Calu3 (cell line): ENCODE measurements around the gene KCTD1. TPM values are rescaled to one million over a fixed set of nuclear protein-coding genes. Genes with fewer than 3 reads are reported as not detected.

ENCODE experiments used
- BruUV-seq: library from RNA; stranded (reverse); fragments of 400-500 nt; replicated peaks from 2 replicates; lab custom pipeline; 2021; lab: Mats Ljungman, UMichigan
- CTCF ChIA-PET: fragments of 300-600 bp; sonication (Branson Sonifier 250); formaldehyde crosslinking; loops from one replicate; lab custom pipeline; 2022; ENCODE audit warnings: antibody characterized with exemption; lab: Charles Lee
- DNase-seq: peaks from one replicate; pipeline ENCODE4 v3.0.0; 2022
- H3K27ac Mint-ChIP-seq: one replicate; pipeline ENCODE4 v1.8.0; 2022; ENCODE audit warnings: mixed read lengths; ENCODE audit not compliant: unreplicated experiment
- H3K27me3 Mint-ChIP-seq: one replicate; pipeline ENCODE4 v1.8.0; 2022; ENCODE audit warnings: mixed read lengths; ENCODE audit not compliant: unreplicated experiment
- H3K36me3 Mint-ChIP-seq: one replicate; pipeline ENCODE4 v1.8.0; 2022; ENCODE audit warnings: mild to moderate bottlenecking, moderate library complexity, mixed read lengths; ENCODE audit not compliant: insufficient read depth, unreplicated experiment
- H3K4me1 Mint-ChIP-seq: one replicate; pipeline ENCODE4 v1.8.0; 2022; ENCODE audit warnings: mild to moderate bottlenecking, low read depth, mixed read lengths; ENCODE audit not compliant: unreplicated experiment
- H3K4me3 Mint-ChIP-seq: one replicate; pipeline ENCODE4 v1.8.0; 2022; ENCODE audit warnings: mild to moderate bottlenecking, low read depth, moderate library complexity, mixed read lengths; ENCODE audit not compliant: unreplicated experiment
- H3K9me3 Mint-ChIP-seq: one replicate; pipeline ENCODE4 v1.8.0; 2022; ENCODE audit warnings: low read depth, mixed read lengths; ENCODE audit not compliant: unreplicated experiment
- intact Hi-C: fragments of 100-400 bp; cut with micrococcal nuclease; formaldehyde crosslinking; loops from one replicate; pipeline ENCODE4 v1.10.0; 2022; ENCODE audit not compliant: unreplicated experiment
- total RNA-seq: library from RNA; stranded (reverse); gene quantifications from 2 replicates; pipeline ENCODE4 v1.2.3, GENCODE V29; 2022
- TF ChIP-seq, protein P1 (sequence below): fragments of 200-600 bp; IDR thresholded peaks from one replicate; pipeline ENCODE4 v1.8.0; 2022; ENCODE audit warnings: antibody characterized with exemption; ENCODE audit not compliant: unreplicated experiment

KCTD1 gene
- total RNA-seq, 1 experiment from 2014 or later = 54.1 TPM

DNA sequence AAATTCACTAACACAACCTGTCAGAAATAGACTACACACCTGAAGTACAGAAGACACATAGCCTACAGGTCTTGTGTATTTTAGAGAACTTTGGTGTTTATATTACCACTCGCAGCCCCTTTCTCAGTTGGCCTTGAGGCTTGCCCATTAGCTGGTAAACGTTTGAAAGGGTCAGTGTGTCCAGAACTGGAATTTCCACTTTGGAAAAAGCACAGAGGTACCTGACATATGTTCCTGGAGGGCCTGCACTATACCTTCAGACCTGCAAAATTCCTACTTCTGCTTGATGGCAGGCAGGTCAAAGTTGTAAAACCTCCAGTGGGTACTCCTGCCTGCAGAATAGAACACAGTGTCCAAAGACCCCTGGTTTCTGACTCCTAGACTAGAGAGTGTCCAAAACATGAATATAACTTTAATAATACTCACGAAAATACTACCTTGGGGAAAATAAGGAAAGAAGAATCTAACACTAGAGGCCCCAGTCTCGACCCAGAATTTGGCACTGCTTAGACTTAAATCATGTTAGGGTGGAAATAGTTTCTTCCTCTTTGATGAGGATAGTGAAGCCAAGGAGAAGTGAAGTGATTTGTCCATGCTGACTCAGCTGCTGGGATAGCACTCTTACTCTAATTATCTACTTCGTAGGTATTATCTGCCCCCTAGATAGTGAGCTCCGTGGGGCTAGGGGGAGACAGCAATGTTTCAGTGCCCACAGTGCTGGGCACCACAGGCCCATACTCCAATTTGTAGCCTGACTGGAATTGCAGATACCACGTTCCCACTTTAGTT lies 2.8 kb downstream of the KCTD1 start:
- H3K4me3 Mint-ChIP-seq = peak overlapping the region; percentile 80
- peak overlapping the region; percentile 67 for H3K27ac Mint-ChIP-seq
- DNase-seq = no peak
- no peaks in the 10 kb centered on the region for H3K27me3 Mint-ChIP-seq
- no peaks in the 10 kb centered on the region for H3K9me3 Mint-ChIP-seq
- peaks cover 77% of the 10 kb centered on the region for H3K36me3 Mint-ChIP-seq
- TF ChIP-seq, protein P1, sequence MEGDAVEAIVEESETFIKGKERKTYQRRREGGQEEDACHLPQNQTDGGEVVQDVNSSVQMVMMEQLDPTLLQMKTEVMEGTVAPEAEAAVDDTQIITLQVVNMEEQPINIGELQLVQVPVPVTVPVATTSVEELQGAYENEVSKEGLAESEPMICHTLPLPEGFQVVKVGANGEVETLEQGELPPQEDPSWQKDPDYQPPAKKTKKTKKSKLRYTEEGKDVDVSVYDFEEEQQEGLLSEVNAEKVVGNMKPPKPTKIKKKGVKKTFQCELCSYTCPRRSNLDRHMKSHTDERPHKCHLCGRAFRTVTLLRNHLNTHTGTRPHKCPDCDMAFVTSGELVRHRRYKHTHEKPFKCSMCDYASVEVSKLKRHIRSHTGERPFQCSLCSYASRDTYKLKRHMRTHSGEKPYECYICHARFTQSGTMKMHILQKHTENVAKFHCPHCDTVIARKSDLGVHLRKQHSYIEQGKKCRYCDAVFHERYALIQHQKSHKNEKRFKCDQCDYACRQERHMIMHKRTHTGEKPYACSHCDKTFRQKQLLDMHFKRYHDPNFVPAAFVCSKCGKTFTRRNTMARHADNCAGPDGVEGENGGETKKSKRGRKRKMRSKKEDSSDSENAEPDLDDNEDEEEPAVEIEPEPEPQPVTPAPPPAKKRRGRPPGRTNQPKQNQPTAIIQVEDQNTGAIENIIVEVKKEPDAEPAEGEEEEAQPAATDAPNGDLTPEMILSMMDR = no peak
- BruUV-seq = TSS peak; percentile 28
- intact Hi-C loops = loop anchor here (5.0 kb wide), 3 partner anchors 33 to 138 kb away; no protein-coding TSS in a partner anchor
- peaks cover 53% of the 10 kb centered on the region for H3K4me1 Mint-ChIP-seq
- CTCF ChIA-PET = interaction anchor here (1.0 to 1.7 kb wide), 4 partner anchors 23 to 140 kb away, joined by 3 to 10 read pairs (median 6); no protein-coding TSS in a partner anchor

DNA sequence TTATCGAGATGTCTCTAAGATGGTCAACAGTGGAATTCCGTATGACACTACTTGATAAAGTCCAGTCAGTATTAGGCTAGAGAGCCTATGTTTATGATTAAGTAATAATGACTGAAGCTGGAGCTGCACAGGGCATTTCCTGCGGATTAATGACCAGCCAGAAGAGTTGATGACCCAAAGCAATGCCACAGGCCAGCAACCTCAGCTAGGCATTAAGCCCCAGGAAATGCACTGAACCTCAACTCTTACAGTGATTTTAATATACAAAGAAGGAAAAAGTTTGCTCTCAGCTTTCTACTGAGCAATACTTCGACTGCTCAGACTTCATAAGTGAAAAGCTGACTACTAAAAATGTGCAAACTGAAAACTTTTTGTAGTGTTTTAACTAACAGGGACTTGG lies 3.9 kb downstream of the KCTD1 start:
- CTCF ChIA-PET = interaction anchor here (0.8 to 1.4 kb wide), 2 partner anchors 33 to 270 kb away, joined by 3 to 4 read pairs; no protein-coding TSS in a partner anchor
- TF ChIP-seq, protein P1 = no peak
- Mint-ChIP-seq H3K9me3 (no peaks in the 10 kb centered on the region), H3K4me3 (peak overlapping the region; percentile 80), H3K4me1 (peaks cover 61% of the 10 kb centered on the region), H3K36me3 (peaks cover 71% of the 10 kb centered on the region), H3K27ac (peak overlapping the region; percentile 39), H3K27me3 (no peaks in the 10 kb centered on the region)
- intact Hi-C loops = no loop called here
- BruUV-seq = no TSS peak
- DNase-seq = no peak

DNA sequence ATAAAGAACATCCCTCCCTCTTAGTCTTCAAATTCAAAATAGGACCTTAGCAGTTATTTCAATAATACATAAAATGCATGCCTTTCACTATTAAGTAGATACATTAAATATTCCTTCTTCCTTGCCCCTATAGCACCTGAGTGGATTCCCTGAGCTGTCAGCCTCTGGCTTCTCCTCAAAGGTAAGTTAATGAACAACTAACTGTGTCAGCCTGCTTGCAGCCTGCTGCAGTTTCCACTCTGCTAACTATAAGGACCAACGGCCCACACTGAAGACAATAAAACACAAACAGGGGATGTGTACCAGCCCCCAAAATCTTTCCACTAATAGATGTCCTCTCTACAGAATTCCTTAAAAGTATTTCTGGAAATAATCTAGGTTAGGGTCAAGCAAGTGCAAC lies 5.0 kb downstream of the KCTD1 start:
- H3K36me3 Mint-ChIP-seq = peaks cover 65% of the 10 kb centered on the region
- H3K4me3 Mint-ChIP-seq = peak overlapping the region; percentile 80
- peaks cover 61% of the 10 kb centered on the region for H3K4me1 Mint-ChIP-seq
- intact Hi-C loops = no loop called here
- peak; percentile 27 for DNase-seq
- no peaks in the 10 kb centered on the region for H3K9me3 Mint-ChIP-seq
- TSS peak; percentile 0 for BruUV-seq
- TF ChIP-seq, protein P1 = no peak
- no peaks in the 10 kb centered on the region for H3K27me3 Mint-ChIP-seq
- CTCF ChIA-PET = interaction anchor here (0.6 to 1.4 kb wide), 3 partner anchors 21 to 86 kb away, joined by 3 read pairs; no protein-coding TSS in a partner anchor
- no peak overlapping the region for H3K27ac Mint-ChIP-seq

DNA sequence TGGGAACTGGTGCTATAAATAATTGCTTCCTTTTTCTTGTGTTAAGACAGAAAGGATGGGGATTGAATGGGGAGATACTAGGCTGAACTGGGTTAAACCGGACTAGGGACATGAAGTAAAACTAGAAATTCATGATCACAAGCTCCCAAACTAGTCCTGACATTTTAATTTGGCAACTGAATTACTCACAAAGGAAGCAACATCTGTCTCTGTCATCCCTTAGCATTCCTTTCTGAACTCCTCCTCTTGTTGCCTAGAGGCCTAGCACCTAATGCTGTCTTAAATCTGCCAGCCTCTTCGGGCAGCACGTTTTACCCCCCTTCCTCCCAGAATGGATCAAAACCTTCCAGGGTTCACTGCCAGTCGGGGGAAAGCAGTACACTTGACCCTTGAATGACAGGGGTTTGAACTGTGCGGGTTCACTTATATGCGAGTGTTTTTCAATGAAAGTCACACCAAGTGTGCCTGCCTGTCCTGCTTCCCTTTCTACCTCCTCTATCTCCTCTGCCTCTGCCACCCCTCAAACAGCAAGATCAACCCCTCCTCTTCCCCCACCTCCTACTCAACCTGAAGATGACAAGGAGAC lies 8.2 kb downstream of the KCTD1 start:
- Mint-ChIP-seq H3K27ac (peak overlapping the region; percentile 85), H3K27me3 (no peaks in the 10 kb centered on the region), H3K36me3 (peaks cover 41% of the 10 kb centered on the region), H3K4me3 (no peak overlapping the region), H3K4me1 (peaks cover 67% of the 10 kb centered on the region), H3K9me3 (no peaks in the 10 kb centered on the region)
- TF ChIP-seq, protein P1 = no peak
- intact Hi-C loops = no loop called here
- CTCF ChIA-PET = no interaction called here
- BruUV-seq = no TSS peak
- no peak for DNase-seq
